K562 (cell line): ENCODE measurements around the gene CCDC138. TPM values are rescaled to one million over a fixed set of nuclear protein-coding genes. Genes with fewer than 3 reads are reported as not detected.
"Not testable (repeated sequence)": the region's sequence is repeated elsewhere in the genome, so short reads cannot be mapped to it uniquely, and the experiment has no call there.

Source experiments
- ATAC-seq: fragments of 200-7000 bp; cut with Tn5 transposase; 3 replicates; pipeline ENCODE4 v1.9.1; 2020; ENCODE audit warnings: moderate library complexity
- BruUV-seq: library from RNA; stranded (reverse); fragments of 400-500 nt; replicated peaks from 2 replicates; lab custom pipeline; 2021; lab: Mats Ljungman, UMichigan
- CTCF ChIA-PET: fragments of 300-600 bp; formaldehyde crosslinking; extraction: SDS; loops from one replicate; lab custom pipeline; 2021; ENCODE audit warnings: low intra/inter-chr PET ratio; lab: Yijun Ruan, JAX
- POLR2A ChIA-PET: fragments of 300-600, 350-650 bp; sonication (Branson Sonifier 250); formaldehyde crosslinking; extraction: SDS; loops from one replicate; lab custom pipeline; 2021; ENCODE audit warnings: antibody characterized with exemption, inconsistent platforms; lab: Yijun Ruan, JAX
- DNase-seq, 4 experiments: peaks; one replicate each; pipeline versions ENCODE4 v3.0.0 to v3.0.0-alpha.2; 2011 to 2018; ENCODE audit warnings: low spot score in 3 of 4, mixed read lengths in 3 of 4; ENCODE audit errors: extremely low read depth in 1 of 4
- FAIRE-seq: peaks from 2 replicates; lab custom pipeline; 2011; peaks lifted over from hg19 to GRCh38; lab: Jason Lieb, UNC
- H2AFZ ChIP-seq: 2 replicates; pipeline ENCODE4 v1.6.0; 2011; ENCODE audit warnings: low read depth, low read length, control low read depth, inconsistent platforms
- H3K27ac ChIP-seq: fragments of 200-600 bp; 3 replicates; pipeline ENCODE4 v1.8.0; 2011; ENCODE audit warnings: low read depth, mild to moderate bottlenecking, control low read depth, inconsistent platforms, low read length, moderate library complexity, mixed read lengths; ENCODE audit errors: extremely low read depth
- H3K27me3 ChIP-seq, 2 experiments: fragments of 300-600 bp in 1 of 2; 2 replicates in 1 of 2; 3 replicates in 1 of 2; pipeline versions ENCODE4 v1.6.0 to v1.8.0; 2011; ENCODE audit warnings: inconsistent platforms in 2 of 2, low read length in 2 of 2, mild to moderate bottlenecking in 1 of 2, mixed read lengths in 1 of 2, moderate library complexity in 1 of 2; ENCODE audit not compliant: control insufficient read depth in 2 of 2, insufficient read depth in 2 of 2
- H3K36me3 ChIP-seq: fragments of 300-600 bp; 3 replicates; pipeline ENCODE4 v1.8.0; 2011; ENCODE audit warnings: mild to moderate bottlenecking, low read length, inconsistent platforms; ENCODE audit not compliant: control insufficient read depth, insufficient read depth
- H3K4me1 ChIP-seq, 2 experiments: fragments of 200-600 bp in 1 of 2; replicated peaks in 1 of 2; 2 replicates in 1 of 2; 3 replicates in 1 of 2; pipeline versions ENCODE4 v1.5.1 to v1.8.0; 2011; ENCODE audit warnings: inconsistent platforms in 2 of 2, low read length in 2 of 2, mild to moderate bottlenecking in 1 of 2, mixed read lengths in 1 of 2, moderate library complexity in 1 of 2; ENCODE audit not compliant: control insufficient read depth in 2 of 2, insufficient read depth in 2 of 2
- H3K4me2 ChIP-seq: 2 replicates; pipeline ENCODE4 v1.6.1; 2011; ENCODE audit warnings: low read length, control low read depth, inconsistent platforms, mixed read lengths; ENCODE audit not compliant: insufficient read depth
- H3K4me3 ChIP-seq: fragments of 200-600 bp; sonication (generic), shearing (Covaris generic); 2 replicates; pipeline ENCODE4 v1.5.1; 2016; ENCODE audit warnings: control low read depth, inconsistent platforms
- H3K79me2 ChIP-seq: fragments of 200-600 bp; 3 replicates; pipeline ENCODE4 v1.8.0; 2011; ENCODE audit warnings: low read length, inconsistent platforms; ENCODE audit not compliant: control insufficient read depth, insufficient read depth
- H3K9ac ChIP-seq, 2 experiments: 2 replicates each; pipeline versions ENCODE4 v1.6.0 to v1.6.1; 2011; ENCODE audit warnings: low read depth in 2 of 2, low read length in 2 of 2, control low read depth in 1 of 2, inconsistent platforms in 1 of 2, mild to moderate bottlenecking in 1 of 2, mixed read lengths in 1 of 2; ENCODE audit not compliant: insufficient read depth in 1 of 2
- H3K9me1 ChIP-seq: one replicate; pipeline ENCODE4 v1.6.0; 2011; ENCODE audit warnings: inconsistent platforms, mild to moderate bottlenecking, low read length, moderate library complexity; ENCODE audit not compliant: control insufficient read depth, insufficient read depth
- H3K9me3 ChIP-seq: replicated peaks from 2 replicates; pipeline ENCODE4 v1.5.1; 2011; ENCODE audit warnings: low read depth, low read length, inconsistent platforms; ENCODE audit not compliant: control insufficient read depth, insufficient read depth
- H4K20me1 ChIP-seq: replicated peaks from 2 replicates; pipeline ENCODE4 v1.6.1; 2011; ENCODE audit warnings: low read length, inconsistent platforms, mixed read lengths; ENCODE audit not compliant: control insufficient read depth, insufficient read depth
- BMI1 ChIP-seq: fragments of 150-350 bp; IDR thresholded peaks from 2 replicates; pipeline ENCODE4 v1.6.1; 2014; ENCODE audit warnings: low read length
- HMG20B ChIP-seq: fragments of 250-450 bp; sonication (Bioruptor Pico); IDR thresholded peaks from 2 replicates; pipeline ENCODE4 v1.5.0; 2021; ENCODE audit warnings: mild to moderate bottlenecking
- KLF13 ChIP-seq: fragments of 450-650 bp; IDR thresholded peaks from 2 replicates; pipeline ENCODE4 v1.6.1; 2016; ENCODE audit warnings: missing genetic modification characterization, low read depth, mild to moderate bottlenecking, missing compliant biosample characterization, moderate library complexity, borderline replicate concordance
- MECOM ChIP-seq: fragments of 250-450 bp; sonication (Bioruptor Pico); IDR thresholded peaks from 2 replicates; pipeline ENCODE4 v1.8.0; 2022; ENCODE audit warnings: inconsistent platforms
- PHB2 ChIP-seq: fragments of 450-650 bp; IDR thresholded peaks from 2 replicates; pipeline ENCODE4 v1.6.1; 2017; ENCODE audit warnings: low read depth
- RNF2 ChIP-seq: sonication (generic); IDR thresholded peaks from 2 replicates; pipeline ENCODE4 v1.6.1; 2016
- WGBS: fragments of 100-300 bp; shearing (Covaris generic); methylation state at CpG from one replicate; pipeline ENCODE4 v1.1.6; 2016; ENCODE audit warnings: low coverage, mixed read lengths; ENCODE audit not compliant: insufficient coverage; ENCODE audit errors: missing lambda C conversion rate; 5-methylcytosine and 5-hydroxymethylcytosine counted together
- in situ Hi-C: fragments of 300-500 bp; cut with MboI; formaldehyde crosslinking; loops from 4 replicates; pipeline ENCODE4 v1.15.0; 2018; ENCODE audit warnings: inconsistent platforms, mixed read lengths
- intact Hi-C: fragments of 100-400 bp; cut with micrococcal nuclease; formaldehyde crosslinking; loops from 2 replicates; pipeline ENCODE4 v1.14.2; 2022
- polyA plus RNA-seq, 8 experiments: library from polyadenylated mRNA; depleted of rRNA in 4 of 8; stranded (reverse) in 5 of 8; unstranded in 3 of 8; fragments of >200 nt; fragmentation: Nextera tagmentation in 2 of 8; fragmentation: Illumina TruSeq in 1 of 8; extraction: Ambion mirVana in 2 of 8; extraction: Trizol in 1 of 8; gene quantifications; 2 replicates each; pipeline versions ENCODE4 v1.2.1 to v1.2.3, GENCODE V29; 2011 to 2014; ENCODE audit warnings: inconsistent platforms in 1 of 8, missing spikeins in 1 of 8
- total RNA-seq, 7 experiments: library from RNA; depleted of rRNA in 6 of 7; stranded (reverse); fragments of >200 nt in 6 of 7; fragmentation: Illumina TruSeq in 2 of 7; extraction: Trizol in 2 of 7; gene quantifications; 2 replicates each; pipeline versions ENCODE4 v1.2.1 to v1.2.3, GENCODE V29; 2011 to 2021; ENCODE audit warnings: low replicate concordance in 1 of 7

The CCDC138 gene
- total and polyA plus RNA-seq, 9 of the 15 experiments (the other 6 are each of a cell fraction or from before 2014, with no cell fraction given): 17.5 to 44.6 (median 26.7) TPM

DNA sequence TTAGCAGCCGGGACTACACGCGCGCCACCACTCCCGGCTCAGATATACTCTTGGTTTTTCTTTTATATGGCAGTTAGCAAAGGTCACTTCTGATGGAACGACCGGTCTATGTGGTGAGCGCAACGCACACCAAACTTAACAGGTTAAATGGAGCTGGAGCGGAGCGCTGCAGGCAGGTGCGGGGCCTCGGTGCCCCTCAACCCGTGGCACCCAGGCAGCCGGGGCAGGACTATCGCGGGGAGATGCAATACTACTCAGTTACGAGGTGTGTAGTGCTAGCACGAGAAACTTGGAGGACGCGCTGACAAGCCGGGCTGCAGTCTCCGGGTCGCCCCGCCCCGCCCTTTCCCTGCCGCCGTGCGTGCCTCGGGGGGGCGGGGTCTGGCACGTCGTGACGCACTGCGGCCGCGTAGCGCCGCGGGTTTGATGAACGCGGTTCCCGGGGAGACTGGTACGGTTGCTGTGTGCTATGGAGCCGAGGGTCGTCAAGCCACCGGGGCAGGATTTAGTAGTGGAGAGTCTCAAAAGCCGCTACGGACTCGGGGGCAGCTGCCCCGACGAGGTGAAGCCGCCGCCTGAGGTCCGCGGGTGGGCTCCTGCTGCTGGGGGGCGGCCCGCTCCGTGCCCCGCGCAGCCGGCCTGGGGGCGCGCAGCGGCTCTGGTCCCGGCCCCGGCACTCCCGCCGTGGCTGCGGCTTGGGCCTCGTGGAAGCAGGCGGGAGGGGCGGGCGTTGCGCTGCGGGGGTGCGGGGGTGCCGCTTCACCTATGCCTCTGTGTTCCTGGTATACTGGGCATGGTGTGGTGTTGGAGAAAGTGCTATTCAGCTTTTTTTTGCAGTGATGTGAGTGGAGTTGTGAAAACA lies at the start of gene CCDC138 (continued):
- TF ChIP-seq PHB2 (no peak), KLF13 (no peak), BMI1 (no peak), RNF2 (no peak), MECOM (CRISPR knock-in tag) (no peak), HMG20B (CRISPR knock-in tag) (no peak)

DNA sequence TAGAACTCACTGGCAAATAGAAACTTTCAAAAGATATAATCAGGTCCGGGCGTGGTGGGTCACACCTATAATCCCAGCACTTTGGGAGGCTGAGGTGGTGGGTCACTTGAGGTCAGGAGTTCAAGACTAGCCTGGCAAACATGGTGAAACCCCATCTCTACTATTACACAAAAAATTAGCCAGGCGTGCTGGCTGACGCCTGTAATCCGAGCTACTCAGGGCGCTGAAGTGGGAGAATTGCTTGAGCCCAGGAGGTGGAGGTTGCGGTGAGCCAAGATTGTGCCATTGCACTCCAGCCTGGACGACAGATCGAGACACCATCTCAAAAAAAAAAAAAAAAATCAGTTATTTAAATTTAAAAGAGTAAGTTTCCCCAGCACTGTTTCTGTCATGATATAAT lies 28.6 kb upstream of the CCDC138 start:
- H2AFZ ChIP-seq, H3K79me2 ChIP-seq, H3K9me3 ChIP-seq, H3K9ac ChIP-seq, H4K20me1 ChIP-seq, H3K27ac ChIP-seq, BruUV-seq, H3K27me3 ChIP-seq, FAIRE-seq, POLR2A ChIA-PET, H3K4me1 ChIP-seq, DNase-seq, intact Hi-C loops, H3K4me2 ChIP-seq, ATAC-seq, H3K9me1 ChIP-seq, H3K4me3 ChIP-seq, CTCF ChIA-PET: not testable (repeated sequence)
- WGBS: 94% methylated on average over 9 of the region's 9 CpGs
- in situ Hi-C loops: loop anchor here (25.0 kb wide), 1 partner anchor 896 kb away; no protein-coding TSS in a partner anchor
- H3K36me3 ChIP-seq: peaks cover 28% of the 10 kb centered on the region

DNA sequence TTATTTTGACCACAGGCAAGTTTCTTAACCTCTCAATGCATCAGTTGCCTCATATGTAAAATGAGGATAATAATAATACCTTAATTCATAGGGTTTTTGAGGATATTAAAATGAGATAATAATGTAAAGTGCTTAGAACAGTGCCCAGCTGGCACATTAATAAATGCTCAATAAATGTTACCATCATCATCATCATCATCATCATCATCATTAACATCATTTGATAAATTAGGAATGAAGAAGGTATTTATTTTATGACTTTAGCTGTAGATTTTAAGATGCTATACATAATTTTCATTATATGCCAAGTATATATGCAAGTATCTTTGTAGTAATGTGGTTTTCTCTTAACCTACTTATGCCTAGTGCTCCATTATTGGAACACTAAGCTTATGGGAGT lies 24.0 kb upstream of the CCDC138 start:
- POLR2A ChIA-PET, H2AFZ ChIP-seq, H3K27me3 ChIP-seq, FAIRE-seq, BruUV-seq, DNase-seq, H3K4me2 ChIP-seq, H3K79me2 ChIP-seq, intact Hi-C loops, ATAC-seq, H3K9me3 ChIP-seq, CTCF ChIA-PET, H3K27ac ChIP-seq, H3K9me1 ChIP-seq, H4K20me1 ChIP-seq, H3K9ac ChIP-seq, H3K4me1 ChIP-seq, H3K4me3 ChIP-seq: not testable (repeated sequence)
- H3K36me3 ChIP-seq: peaks cover 47% of the 10 kb centered on the region
- in situ Hi-C loops: loop anchor here (25.0 kb wide), 1 partner anchor 900 kb away; no protein-coding TSS in a partner anchor

DNA sequence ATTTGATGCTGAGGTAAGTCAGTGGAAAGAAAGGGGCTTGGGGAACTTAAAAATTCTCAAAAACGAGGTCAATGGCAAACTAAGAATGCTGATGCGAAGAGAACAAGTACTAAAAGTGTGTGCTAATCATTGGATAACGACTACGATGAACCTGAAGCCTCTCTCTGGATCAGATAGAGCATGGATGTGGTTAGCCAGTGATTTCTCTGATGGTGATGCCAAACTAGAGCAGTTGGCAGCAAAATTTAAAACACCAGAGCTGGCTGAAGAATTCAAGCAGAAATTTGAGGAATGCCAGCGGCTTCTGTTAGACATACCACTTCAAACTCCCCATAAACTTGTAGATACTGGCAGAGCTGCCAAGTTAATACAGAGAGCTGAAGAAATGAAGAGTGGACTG lies 19.9 kb upstream of the CCDC138 start:
- H3K4me1 ChIP-seq, H3K79me2 ChIP-seq, H4K20me1 ChIP-seq, POLR2A ChIA-PET, ATAC-seq, H3K9me1 ChIP-seq, H3K9ac ChIP-seq, CTCF ChIA-PET, DNase-seq, H2AFZ ChIP-seq, H3K9me3 ChIP-seq, H3K27ac ChIP-seq, FAIRE-seq, H3K4me2 ChIP-seq, intact Hi-C loops, H3K27me3 ChIP-seq, H3K4me3 ChIP-seq: not testable (repeated sequence)
- peaks cover 55% of the 10 kb centered on the region for H3K36me3 ChIP-seq
- 95% methylated on average over 4 of the region's 5 CpGs for WGBS
- TSS peak; percentile 5 for BruUV-seq
- in situ Hi-C loops: loop anchor here (25.0 kb wide), 1 partner anchor 904 kb away; no protein-coding TSS in a partner anchor
